GM19438 (cell line): ENCODE measurements around the gene PSMB7.

Experiments
- ATAC-seq: cut with Tn5 transposase; IDR thresholded peaks from one replicate; pipeline ENCODE4 v1.9.1; 2021; ENCODE audit warnings: low read depth; ENCODE audit not compliant: unreplicated experiment

PSMB7 gene

DNA sequence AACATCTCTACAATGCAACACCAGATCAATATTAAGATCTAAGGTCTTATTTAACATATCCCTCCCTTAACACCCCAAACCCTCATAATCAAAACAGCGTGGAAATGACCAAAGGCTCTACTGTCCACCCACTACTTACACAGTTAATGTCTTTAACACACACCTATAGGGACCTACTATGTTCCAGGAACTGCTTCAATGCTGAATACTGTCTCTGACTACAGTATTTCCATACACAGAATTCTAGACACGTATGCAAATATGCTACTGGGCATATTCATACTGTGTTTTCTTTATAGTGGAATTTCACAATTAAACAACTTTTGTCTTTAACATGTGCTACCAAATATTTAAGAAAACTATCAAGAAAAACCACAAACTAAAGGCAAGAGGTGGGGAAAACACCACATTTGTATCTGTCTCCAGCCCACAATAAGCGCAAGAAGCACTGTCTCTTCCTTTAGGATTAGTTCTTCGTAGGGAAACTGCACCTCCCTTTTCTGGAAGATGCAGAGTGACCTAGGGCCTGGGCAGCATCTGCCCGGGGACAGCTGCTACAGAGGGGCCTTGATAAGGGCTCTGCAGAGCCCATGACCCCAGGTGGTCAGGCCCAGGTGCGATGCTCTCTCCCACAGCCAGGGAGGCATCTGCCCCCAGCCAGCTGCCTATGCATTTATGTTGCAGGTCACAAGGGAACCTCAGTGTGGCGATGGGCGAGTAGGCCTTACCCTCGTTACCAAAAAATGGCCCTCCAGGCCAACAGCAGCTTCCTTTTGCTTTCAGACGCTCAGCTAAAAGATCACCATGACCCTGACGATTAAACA lies 55.2 kb downstream of the PSMB7 start:
- ATAC-seq = no peak

DNA sequence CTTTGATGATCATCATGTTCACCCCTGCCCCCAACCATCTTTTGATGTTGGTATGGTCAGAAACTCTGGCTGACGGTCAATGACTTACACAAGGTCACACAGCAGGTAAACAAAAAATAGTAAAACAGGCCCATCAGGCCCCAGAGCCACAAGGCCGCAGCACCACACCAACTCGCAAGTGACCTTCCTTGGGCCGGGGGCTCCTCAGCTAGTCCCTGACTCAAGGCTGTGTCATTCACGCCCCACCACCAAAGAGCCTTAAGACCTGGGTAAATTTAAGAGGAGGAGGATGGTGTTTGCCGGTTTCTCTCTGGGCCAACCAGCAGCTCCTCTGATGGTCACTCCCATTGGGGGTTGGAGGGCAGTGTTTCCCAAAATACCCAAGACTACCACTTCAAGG lies 55.8 kb downstream of the PSMB7 start:
- no peak for ATAC-seq

DNA sequence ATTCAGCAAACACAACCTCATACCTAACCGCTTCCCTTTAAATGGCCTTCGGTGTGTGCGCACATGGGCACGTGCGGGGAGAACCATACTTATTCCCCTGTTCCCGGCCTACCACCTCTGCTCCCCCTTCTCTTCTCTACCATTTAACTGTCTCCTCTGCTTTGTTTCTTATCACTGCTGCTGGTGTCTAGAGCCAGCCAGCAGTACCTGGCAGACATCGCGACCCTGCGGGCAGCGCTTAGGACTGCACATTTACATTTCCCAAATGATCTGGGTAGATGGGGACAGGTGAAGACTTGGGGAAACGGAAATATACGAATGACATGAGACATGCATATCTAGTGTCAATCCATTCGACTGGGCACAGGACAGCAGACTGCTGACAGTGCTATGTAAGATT lies 56.6 kb downstream of the PSMB7 start:
- ATAC-seq = no peak

DNA sequence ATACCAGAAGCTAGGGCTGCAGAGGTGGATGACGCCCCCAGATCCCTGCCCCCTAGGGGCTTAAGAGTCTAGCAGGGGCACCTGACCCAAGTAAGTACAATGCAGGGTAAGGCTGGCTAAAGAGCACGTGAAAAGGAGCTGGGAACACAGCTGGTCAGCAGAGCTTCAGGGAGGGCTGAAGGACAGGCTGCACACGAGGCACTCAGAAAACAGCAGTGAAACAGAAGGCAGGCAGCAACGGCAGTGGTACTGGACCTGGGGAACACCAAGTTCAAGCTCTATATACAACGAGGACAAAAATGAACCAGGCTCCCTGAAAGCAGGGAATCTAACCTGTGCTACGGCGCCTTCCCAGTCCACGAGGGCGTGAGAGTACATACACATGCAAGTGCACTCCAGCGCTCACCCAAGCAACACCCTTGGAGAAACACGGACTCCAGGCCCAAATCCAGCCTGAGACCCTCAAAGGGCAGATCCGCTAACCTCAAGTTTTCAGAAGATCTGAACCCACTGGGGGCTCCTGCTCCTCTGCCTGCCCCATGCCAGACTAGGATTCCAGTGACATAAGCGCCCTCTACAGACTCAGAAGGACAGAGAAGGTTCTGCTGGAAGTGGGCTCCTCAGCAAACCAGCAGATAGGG lies 57.4 kb downstream of the PSMB7 start:
- ATAC-seq = no peak

DNA sequence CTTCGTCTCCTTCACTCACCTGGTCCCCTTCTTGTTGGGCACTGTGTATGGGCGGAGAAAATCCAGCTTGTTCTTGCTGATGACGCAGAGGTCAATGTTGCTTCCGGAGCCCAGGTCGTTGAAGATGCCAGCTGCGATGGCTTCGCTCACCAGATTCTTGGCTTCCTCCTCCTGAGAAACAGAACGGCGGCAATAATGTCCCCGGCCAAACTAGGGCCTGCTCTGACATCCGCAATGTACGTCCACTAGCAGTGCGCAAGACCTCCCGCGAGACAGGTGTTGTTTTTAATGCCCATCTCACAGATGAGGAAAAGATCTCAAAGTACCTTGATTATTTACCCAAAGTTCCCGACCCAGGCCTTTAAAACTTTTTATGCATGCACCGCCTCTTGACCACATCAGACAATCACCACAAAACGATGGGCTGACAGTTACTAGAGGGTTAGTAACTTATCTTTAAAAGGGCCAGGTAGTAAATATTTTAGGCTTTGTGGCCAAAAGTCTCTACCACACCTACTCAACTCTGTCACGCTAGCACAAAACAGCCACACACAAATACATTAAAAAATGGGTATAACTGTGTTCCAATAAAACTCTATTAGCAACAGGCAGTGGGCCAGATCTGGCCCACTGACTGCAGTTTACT lies 58.4 kb downstream of the PSMB7 start:
- ATAC-seq = no peak

DNA sequence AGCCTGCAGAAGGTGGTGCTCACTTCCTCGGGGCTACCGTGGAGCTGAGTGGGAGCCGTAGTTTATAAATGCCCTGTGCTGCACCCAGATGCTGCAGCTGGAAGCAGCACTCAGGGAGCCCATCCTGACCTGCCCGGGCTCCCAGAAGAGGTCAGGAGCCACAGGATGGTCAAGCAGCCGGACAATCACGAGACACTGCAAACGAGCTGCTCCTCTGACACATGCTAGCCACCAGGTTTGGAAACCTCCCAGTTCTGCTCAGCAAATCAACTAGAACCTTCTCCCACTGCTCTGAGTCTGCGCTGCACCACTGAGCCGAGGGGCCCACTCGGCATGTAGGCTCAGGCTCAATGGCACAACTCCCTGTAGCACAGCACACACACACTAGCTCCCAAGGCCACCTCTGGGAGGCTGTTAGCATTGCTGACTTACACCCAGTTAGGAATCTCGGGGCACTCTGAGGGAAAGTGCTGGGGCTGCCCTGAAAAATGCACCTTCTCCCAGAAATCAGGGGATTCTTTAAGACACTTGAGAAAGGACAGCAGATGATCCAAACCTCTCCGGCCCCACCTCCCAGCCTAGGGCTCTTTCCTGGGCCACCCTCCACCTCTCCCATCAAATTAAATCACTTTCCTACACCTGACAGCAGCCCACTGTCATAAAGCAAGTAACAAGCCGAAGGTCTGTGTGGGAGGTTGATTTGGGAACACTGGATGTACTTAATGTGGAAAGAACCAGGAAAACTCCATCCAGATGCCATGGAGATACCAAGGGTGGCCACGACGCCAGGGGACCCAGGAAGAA lies 59.1 kb downstream of the PSMB7 start:
- no peak for ATAC-seq

DNA sequence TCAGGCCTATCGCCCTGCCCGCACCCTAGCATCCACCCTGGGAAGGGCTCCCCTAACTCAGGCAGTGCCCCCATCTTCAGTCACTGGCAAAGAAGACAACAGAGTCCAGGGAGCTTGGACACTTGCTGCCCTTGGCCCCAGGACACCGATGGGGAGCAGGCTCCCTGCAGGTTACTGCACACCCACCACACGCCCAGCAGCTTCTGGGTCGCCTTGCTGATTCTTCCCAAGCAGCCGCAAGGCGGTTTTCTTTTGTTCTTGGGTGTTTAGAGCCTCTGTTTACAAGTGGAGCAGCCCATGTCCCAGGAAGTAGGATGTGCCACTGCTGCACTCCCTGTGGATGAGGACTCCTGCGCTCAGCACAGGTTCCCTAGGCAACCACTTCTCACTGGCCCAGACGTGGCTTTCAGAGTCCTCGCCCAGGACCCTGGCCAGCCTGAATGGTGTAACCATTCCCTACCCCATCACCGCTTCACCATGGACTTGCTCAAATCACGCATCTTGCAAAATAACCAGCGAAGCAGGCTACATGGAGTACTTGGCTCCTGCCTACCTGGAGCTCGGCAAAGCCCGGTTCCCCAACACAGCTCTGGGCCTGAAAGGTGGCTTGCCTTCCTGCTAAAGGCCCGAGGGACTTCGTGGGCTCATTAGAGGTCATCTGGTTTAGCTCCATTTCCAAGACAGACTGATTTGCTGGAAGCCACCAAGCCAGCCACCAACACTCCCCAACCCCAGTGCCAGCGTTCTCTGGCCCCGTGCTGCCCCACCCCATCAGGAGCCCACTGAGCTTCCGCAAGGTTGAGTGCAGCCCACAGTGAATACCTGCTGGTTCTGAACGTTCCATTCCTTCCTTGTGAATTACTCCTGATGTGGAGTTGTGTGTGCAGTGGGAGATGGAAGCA lies 60.0 kb downstream of the PSMB7 start:
- no peak for ATAC-seq

DNA sequence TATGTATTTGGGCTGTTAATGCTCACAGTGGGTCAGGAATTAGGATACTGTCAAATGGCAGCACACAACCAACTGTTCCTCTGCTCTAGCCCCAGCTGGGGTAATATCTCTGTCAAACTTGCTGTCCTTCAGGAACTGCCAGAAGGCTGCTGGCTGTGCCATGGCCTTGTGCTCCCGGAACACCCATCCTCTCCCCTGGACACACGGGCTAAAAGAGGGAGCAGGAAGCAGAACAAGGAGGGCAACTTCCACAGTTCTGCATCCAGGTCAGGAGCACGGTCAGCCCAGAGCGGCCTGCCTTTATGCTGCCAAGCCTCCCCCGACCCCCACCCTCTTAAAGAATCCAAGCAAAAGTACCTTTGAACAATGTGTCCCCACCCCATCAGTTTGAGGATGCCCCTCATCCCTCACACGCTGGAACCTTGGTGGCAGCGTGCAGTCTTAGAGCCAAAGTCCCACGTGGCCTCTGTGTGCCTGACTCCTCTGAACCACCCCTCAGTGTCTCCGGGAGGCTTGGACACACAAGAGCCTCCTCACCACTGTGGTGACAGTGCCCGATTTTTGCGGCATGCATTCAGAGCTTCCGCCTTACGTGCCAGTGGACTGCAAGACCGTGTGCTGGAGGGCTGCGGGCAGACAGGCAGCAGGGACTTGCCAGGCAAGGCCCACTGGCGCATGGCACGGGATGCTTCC lies 60.8 kb downstream of the PSMB7 start:
- ATAC-seq = no peak

DNA sequence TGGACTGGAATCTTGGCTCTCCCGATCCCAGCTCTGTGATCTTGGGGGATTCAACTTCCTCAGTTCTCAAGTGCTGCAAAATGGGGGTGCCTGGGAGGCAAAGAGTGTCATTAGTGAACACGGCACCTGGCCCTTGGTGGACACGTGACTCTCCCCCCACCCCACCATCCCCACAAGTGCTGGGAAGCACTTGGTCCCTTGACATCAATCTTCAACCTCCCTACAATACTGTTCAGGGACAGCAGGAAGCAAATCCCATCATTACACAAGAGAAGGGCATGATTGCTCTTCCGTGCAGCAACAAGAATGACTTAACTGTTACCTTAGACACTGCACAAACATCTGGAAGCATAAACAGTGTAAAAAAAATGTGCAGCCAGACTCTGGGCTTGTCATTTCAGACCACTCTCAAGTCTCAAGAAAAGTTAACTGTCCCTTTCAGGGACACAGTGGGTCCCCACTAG lies 61.4 kb downstream of the PSMB7 start:
- no peak for ATAC-seq

DNA sequence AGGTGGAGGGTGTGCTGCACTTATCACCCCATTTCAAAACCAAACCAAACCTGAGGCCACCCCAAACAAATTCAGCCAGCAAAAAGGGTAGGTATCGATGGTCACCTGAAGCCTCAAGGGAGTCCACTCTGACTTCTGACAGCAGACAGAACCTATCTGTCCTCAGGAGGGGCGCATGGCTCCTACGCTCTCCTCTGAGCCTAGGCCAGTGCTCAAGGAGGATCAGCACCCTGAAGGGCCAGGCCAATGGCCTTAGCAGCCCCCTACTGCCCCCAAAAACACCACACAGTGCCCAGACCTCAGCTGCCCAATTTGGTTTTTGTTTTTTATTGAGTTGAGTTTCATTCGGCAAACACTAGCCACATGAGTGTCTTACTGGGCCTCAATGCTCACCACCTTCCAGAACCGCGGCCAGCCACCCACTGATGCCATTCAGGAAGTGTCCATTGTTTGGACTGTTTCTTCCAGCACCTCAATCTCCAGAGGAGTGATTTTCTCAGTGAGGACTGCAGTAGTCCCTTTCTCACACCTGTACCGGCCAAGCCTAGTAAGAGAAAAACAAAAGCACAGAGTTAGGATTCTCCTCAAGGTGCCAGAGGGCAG lies 62.0 kb downstream of the PSMB7 start:
- no peak for ATAC-seq

DNA sequence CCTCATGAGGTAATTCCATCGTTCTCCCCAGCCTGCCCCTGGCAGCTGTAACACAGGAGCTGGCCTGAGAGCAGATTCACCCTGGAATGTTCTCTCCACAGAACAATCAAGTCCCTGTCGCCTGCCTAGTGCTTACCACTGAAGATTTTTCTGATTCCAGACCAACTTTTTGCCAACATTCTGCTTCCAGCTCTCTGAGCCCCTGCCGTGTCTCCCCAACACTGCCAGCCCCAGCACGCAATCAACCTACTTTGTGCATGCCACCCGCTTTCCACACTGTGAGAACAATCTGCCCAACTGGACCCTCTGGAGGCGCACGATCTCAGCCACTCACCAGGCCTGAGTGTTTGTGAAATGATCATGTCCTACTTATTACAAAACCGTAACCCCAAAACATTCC lies 62.6 kb downstream of the PSMB7 start:
- ATAC-seq = no peak

DNA sequence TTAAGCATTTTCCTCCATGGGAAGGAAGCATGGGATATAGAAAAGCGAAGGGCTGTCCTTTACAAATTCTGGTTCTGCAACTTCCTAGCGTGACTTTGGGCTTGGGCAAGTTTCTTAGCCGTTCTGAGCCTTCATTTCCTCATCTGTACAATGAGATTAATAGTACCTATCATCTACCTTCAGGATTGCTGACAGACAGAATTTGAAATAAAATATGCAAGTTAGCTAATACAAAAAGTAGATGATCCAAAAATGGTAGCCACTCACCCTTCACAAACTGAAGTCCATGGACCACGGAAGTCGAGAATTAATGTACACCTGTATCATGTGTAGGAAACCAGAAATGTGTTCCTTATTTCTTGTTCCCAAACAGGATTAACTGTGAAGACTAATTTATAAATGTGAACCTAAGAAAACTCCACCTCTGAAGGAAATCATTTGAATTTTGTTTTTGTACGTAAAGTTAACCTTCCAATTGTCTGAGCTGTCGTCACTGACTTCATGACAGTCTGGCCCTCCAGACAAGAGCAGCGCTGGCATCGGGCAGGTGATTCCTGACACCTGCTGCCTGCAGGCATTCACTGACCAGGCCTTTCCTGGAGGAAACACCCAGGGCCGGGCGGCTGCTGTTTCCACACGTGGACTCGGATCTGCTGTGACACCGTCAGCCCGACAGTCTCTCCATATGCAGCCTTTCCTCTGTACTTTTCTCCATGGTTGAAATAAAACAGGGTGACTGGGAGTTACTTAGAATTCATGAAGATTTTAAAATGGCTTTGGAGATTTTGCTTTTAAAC lies 63.4 kb downstream of the PSMB7 start:
- no peak for ATAC-seq

DNA sequence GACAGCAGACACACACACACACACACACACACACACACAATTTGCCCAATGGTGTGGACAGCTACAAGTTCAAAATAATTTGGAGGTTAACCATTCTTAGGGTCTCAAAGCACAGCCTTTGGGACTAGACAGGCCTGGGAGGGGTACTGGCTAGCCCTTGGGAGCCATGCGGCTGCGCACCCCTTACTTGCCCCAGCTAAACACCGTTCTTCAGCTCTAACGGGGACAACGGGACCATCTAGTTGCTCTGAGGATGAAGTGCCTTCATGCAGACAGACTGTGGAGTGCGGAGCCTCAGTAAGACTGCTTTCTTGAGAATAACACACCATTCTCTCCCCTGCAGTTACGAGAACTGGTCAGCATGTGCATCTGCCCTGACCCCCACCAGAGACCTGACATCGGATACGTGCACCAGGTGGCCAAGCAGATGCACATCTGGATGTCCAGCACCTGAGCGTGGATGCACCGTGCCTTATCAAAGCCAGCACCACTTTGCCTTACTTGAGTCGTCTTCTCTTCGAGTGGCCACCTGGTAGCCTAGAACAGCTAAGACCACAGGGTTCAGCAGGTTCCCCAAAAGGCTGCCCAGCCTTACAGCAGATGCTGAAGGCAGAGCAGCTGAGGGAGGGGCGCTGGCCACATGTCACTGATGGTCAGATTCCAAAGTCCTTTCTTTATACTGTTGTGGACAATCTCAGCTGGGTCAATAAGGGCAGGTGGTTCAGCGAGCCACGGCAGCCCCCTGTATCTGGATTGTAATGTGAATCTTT lies 64.6 kb downstream of the PSMB7 start:
- no peak for ATAC-seq

DNA sequence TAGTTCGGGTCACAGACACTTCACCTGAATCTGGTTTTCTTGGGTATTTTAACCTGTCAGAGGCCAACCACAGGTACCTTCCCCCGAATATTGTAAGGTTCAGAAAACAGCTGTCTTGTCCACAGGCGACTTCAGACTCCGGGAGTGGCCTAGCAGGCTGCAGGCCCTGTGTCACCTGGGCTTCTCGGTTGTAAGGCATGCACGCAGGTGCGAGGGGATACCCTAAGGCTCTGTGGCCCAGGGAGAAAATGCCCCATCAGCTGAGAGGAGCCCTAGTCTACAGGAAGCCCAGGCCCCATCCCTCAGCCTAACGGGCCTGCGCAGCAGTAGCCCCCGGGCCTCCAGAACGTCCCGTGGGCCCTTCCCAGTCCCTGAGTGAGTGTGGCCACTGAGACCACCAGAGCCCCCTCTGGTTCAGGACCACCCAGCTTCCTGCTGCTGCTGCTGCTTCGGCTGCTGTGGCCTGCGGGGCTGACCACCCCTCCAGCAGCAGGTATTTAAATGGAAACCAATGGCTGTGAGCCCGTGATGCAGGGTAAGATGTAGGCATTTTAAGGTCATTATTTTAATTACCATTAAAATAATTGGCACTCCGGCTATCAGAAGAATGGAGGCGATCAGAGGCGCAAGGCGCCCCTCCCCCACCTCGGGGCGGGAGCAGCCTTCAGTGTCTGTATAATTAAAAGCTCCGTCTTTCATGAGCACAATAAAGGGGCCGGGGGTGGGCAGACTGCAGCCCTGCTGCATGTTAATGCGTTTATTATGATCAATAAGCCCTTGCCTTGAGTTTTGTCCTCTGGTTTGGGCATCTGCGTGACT lies 65.4 kb downstream of the PSMB7 start:
- no peak for ATAC-seq

DNA sequence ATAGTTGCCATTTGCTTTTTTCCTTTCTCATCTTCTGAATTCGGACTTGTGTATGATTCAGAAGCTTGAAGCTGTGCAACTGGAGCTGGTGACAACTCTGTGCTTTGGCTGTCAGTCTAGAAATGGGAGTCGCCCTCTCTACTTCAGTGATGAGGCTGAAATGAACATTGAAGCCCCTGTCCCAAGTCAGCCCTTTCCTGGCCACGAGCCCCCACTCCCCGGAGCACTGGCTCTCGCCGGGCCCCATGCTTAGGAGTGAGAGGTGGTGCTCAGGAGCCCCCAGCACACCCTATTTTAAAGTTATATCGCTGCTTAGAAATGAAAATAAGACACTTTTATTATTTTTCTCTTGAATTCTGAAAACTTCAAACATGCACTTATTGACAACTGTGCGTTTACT lies 66.0 kb downstream of the PSMB7 start:
- ATAC-seq = no peak

DNA sequence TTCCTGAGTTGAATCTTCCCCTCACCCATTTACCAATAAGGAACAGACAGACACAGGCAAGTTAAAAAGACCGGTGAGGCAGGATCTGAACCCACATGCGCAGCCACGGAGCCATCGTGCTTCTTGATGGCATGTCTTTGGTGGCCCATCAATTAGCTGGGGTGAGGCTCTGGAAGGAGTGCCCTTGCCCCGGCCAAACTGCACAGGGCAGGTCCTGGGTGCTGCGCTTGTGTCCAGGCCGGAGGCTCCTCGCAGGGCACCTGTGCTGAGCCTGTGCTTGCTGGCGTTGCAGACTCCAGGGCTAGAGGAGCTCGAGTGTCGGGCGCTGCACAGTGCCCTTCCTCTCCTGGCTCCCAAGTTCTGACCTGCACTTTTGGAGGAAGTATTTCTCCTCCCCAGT lies 66.4 kb downstream of the PSMB7 start:
- no peak for ATAC-seq

DNA sequence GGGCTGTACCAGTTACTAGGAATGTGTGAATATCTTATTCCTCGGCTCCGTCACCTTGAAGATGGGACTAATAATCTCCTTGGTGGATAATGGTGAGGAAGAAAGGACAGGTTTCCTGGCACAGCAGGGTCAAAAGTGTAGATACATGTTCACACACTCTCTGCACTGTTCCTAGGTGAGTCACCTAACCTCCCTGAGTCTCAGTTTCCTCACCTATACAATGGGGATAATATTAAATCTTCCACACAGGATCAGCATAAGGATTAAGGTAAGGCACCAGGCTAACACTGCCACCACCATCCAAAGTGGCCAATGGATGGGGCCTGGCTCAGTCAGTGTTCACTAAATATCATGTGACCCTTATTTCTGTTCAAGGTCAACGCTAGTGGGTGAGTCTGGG lies 66.9 kb downstream of the PSMB7 start:
- ATAC-seq = no peak
